GM12892 (cell line): ENCODE measurements around the gene COL6A3.

Experiments used
- DNase-seq: peaks from one replicate; pipeline ENCODE4 v3.0.0; 2011; ENCODE audit not compliant: insufficient read length
- FAIRE-seq: peaks from 2 replicates; lab custom pipeline; 2011; peaks lifted over from hg19 to GRCh38; lab: Jason Lieb, UNC
- POLR2A ChIP-seq: IDR thresholded peaks from 2 replicates; pipeline ENCODE4 v1.6.1; 2011; ENCODE audit warnings: low read depth, low read length, control low read depth
- POLR2AphosphoS5 ChIP-seq: IDR thresholded peaks from 2 replicates; pipeline ENCODE4 v1.6.1; 2011; ENCODE audit warnings: low read depth, low read length, control low read depth
- TAF1 ChIP-seq: IDR thresholded peaks from 2 replicates; pipeline ENCODE4 v1.6.1; 2011; ENCODE audit warnings: low read depth, mild to moderate bottlenecking, control low read depth, low read length, borderline replicate concordance

The COL6A3 gene

DNA sequence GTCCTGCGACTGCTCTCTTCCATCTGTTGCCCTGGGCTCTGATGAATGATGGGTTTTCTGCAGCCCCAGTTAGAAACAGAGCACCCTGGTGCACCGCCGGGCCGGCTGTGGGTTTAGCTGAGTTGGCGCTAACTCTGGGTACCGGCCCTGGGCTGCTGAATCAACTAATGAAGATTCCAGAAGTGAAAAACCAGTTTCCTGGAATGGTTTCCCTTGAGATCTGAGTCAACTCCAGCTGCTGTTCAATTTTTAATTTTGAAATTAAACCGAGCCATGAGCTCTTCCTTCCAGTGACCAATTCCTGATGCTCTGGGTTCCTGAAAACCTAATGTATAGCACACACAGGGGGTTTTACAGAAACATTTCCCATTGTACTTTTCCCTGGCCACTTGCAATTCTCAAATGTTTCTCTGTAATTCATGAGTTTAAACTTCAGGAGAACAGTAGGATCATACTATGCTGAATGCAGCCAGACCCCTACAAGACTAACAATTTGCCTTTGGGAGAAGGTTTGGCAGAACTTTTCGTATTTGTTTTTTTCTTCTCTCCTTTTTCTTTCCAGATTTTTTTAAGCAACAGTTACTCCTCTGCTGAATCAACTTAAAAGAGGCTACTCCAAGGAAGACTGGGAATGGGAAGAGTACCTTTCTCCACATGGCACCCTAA, 5.5 kb downstream of the COL6A3 start:
- FAIRE-seq (no peak), DNase-seq (no peak)
- no peak for TF ChIP-seq POLR2AphosphoS5
- TF ChIP-seq TAF1: no peak
- no peak for TF ChIP-seq POLR2A

DNA sequence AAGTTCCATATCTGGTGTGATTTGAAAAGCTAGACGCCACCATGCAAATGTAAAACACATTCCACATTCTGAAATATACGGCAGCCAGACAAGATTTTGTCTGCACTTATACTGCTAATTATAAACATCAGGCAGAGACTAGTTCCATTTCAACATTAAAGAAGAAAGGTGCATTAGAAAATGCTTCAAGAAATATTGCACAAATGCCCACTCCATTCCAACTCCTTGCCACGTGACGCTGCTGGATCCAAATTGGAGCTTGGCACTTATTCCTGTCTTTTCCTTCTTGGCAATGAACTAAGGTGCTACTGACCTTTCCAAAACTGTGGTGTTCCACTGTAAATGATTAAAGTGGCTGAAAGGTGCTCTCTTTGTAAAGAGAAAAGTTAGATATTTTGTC, 6.3 kb downstream of the COL6A3 start:
- TF ChIP-seq POLR2A (no peak), POLR2AphosphoS5 (no peak), TAF1 (no peak)
- DNase-seq: no peak
- FAIRE-seq: no peak

DNA sequence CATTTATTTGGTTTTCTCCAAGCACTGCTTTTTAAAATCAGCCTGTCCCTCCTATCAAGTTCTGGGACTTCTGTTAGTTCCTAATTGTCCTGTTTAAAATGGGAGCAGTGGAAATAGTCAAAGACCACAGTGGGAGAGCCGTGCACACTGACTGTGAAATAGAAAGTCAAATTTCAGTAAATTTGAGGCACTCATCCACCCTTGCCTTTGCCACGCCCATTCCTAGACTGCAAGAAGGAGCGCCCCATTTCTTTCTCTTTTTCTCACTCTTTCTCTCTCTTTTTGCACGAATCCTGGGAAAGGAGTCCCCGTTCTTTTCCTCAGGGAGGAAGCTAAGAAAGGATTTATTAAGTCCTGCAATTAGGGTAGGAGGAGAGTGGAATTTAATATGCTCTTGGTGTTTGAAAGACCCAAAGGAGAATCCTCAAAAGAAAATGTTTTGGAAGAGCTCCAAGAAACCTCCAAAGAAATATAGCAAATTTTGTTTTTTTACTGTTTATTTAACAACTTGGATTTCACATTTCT, 7.5 kb downstream of the COL6A3 start:
- TF ChIP-seq POLR2AphosphoS5 (no peak), POLR2A (no peak)
- DNase-seq (no peak), FAIRE-seq (no peak)

DNA sequence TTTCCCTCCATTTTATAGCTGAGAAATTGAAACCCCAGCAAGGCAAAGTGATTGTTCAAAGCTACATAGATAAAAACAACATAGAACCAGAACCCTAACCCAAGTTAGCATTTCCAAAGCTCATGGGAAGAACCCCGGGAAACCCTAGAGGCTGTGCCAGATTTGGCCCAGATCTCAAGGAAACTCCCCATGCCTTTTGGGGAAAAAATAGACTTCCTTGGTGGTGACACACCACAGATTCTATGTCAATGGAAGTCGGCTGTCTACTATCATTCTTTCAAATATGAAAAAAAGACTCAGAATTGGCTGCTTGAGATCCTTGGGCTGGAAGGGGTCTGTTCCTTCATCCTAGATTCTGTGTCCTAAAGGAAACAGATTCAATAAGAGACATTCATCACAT, 8.4 kb downstream of the COL6A3 start:
- TF ChIP-seq POLR2A (no peak), TAF1 (no peak), POLR2AphosphoS5 (no peak)
- FAIRE-seq: no peak
- DNase-seq: no peak

DNA sequence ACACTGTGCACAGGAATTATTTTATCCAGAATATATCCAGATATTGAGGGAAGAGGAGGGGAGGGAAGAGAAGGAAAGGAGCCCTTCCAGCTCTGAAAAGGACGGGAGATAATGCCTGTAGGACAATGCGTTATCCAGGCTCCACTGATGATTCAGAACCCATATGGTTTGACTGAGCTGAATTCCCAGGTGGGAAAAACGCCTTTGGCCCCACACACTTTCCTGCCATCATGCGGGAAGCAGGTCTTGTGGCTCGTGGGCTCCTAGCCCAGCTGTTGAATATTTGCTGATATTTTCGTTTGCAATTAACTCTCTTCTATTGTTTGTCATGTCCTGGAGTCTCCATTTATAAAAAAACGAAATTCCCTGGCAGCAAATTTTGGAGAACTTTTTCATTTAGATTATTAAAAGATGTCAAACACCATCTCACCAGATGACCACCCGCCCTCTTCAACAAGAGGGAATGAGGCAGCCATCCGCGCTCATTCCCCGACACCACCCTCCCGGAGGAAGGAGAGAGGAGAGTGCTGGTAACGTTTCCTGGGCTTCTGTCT, 8.9 kb downstream of the COL6A3 start:
- no peak for DNase-seq
- no peak for FAIRE-seq

DNA sequence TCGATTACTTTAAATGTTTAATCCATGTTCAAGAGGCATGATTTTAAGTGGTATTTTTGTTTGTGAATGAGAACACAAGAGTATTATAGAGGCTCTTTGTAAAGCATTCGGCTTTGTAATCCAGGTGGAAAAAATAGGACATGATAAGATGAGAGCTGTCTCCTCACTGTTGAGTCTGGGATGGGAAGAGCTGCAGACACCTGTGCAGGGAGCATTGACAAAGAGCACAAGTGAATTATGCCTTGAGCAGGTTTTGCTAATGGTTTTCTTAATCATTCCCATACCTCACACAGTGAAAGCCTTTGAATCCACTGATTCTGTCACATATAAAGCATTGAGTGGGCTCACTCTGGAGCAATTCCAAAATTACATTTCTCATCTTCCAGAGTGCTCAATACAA, 9.6 kb downstream of the COL6A3 start:
- no peak for TF ChIP-seq TAF1
- TF ChIP-seq POLR2AphosphoS5: no peak
- no peak for TF ChIP-seq POLR2A
- DNase-seq: no peak
- no peak for FAIRE-seq

More for the DNA sequence above, 8.9 kb downstream of the COL6A3 start:
- no peak for TF ChIP-seq TAF1
- no peak for TF ChIP-seq POLR2A
- no peak for TF ChIP-seq POLR2AphosphoS5

DNA sequence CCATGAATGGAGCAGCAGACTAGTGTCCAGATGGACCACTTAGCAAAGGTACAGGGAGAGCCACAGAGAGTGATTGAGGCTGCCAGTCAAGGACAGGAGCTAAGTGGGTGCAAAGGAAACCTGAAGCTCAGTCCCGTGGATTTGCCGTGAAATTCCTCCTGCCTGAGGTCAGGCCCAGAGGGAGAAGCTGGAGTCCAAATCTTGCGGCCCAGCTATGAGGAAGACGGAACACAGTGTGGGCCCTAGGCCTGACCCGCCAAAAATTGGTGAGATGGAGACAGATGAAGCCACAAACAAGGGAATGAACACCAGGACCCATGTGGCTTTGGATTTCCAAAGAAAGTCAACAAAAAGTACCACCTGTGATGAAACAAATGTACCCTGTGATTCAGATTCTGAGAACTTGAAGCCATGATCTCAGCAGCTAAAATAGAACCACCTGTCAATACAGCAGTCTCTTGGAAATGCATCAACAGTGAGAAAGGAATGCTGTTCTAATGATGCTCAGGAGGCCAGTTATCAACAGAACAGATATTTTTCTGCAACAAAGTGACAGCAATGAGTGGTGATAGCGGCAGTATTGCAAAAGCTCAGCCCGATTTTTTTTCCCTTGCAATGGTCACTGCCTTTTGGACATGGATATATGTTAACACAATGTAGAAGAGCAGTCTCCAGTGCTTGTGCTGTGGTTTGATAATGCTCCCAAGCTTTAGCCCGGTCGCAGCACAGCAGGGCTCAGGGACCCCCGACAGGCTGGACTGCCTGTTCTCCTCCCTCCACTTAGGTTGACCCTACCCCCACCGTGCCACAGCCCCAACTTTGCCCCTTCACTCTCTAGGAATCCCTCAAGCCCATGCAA, 10.7 kb downstream of the COL6A3 start:
- FAIRE-seq (no peak), DNase-seq (no peak)
- TF ChIP-seq TAF1 (no peak), POLR2A (no peak), POLR2AphosphoS5 (no peak)

DNA sequence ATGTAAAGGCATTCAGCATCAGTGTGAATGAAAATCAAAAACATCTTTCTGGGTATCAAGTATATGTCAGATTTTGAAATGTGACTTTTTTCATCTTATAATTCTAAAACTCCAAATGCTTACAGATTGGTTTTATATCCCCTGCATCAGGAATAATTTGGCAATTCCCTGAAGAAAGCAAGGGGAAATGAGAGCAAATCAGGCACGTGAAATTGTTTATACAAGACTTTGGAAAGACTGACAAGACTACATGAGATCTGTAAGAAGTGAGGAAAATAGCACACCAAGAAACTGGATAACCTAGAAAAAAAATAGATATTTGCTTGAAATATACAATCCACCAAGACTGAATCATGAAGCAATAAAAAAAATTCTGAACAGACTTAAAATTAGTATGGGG, 13.8 kb downstream of the COL6A3 start:
- no peak for FAIRE-seq
- no peak for DNase-seq

DNA sequence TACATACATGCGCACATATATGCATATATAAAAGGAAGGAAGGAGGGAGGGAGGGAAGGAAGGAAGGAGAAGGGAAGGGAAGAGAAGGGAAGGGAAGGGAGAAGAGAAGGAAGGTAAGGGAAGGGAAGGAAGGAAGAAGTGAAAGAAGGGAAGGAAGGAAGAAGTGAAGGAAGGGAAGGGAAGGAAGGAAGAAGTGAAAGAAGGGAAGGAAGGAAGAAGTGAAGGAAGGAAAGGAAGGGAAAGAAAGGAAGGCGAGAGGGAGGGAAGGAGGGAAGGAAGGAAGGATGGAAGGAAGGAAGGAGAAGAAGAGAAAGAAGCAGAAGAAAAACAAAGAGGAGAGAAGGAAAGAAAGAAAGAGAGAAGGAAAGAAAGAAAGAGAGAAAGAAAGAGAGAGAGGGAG, 16.9 kb downstream of the COL6A3 start:
- no peak for FAIRE-seq
- TF ChIP-seq POLR2AphosphoS5 (no peak), POLR2A (no peak), TAF1 (no peak)

More for the DNA sequence above, 13.8 kb downstream of the COL6A3 start:
- TF ChIP-seq TAF1 (no peak), POLR2AphosphoS5 (no peak), POLR2A (no peak)

DNA sequence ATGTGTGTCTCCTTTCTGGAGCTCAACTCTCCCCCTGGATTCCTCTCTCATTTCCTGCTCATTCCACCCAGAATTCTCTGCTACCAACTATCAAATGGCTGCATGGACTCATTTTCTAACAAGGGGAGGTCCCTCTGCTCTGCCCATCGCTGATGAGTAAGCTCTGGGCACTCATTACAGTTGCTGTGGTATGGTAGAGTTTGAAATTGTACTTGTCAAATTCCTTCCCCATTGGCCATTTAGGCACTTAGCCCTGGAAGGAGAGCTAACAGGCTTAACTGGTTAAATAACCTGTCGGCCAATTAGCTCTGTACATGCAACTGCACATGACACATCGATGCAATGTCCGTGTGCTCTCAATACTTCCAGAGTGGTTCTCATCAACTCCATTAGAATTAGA, 20.4 kb downstream of the COL6A3 start:
- FAIRE-seq (no peak), DNase-seq (no peak)
- TF ChIP-seq POLR2AphosphoS5 (no peak), TAF1 (no peak), POLR2A (no peak)

More for the DNA sequence above, 16.9 kb downstream of the COL6A3 start:
- DNase-seq: no peak

DNA sequence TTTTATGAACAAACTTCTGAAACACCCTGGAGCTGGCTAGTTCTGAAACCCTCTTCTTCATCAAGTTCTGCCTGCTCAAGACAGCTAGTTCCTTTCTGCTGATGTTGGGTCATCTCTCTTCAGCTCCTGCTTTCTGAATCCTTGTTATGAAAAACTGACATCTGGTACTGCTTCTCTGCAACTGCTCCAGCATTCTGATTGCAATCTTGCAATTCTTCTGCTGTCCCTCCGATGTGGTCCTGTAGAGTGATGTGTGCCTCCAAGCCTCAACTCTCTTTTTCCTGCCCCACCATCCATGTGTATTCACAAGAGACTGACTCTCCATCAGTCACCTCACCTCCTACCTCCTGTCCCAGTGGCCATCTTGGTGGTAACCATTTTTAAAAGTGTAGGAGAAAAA, 21.8 kb downstream of the COL6A3 start:
- no peak for TF ChIP-seq POLR2A
- FAIRE-seq: no peak
- no peak for DNase-seq

DNA sequence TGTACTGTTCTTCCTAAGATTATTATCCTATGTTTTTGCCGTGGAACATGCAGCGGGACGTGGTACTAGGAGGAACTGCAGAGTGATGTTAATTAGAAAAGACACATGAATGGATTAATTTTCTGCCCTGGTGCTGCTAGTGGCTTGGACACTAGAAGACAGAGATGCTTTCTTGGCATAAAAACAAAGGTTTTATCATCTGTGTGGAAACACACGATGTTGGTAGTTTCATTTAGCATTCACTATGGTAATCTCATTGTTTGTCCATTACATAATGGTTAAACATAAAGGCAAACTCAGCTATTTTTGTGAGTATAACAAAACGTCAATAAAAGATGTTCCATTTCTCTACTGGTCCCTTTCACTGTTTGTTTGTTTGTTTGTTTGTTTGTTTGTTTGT, 22.8 kb downstream of the COL6A3 start:
- DNase-seq (no peak), FAIRE-seq (no peak)
- no peak for TF ChIP-seq POLR2AphosphoS5
- no peak for TF ChIP-seq TAF1
- no peak for TF ChIP-seq POLR2A
